Gastroesophageal sphincter (tissue), 4 donors: Measurements from ENCODE around the gene TESK2. TPM values are rescaled to one million over a fixed set of nuclear protein-coding genes. Genes with fewer than 3 reads are reported as not detected.

ENCODE experiments used
- ATAC-seq: fragments of 150-250 bp; one replicate; pipeline ENCODE4 v1.9.1; 2016; ENCODE audit warnings: mild to moderate bottlenecking, moderate library complexity
- H3K27ac ChIP-seq, 4 donors: fragments of 200-600 bp; sonication (generic) in 3 of 4; 1 replicate in 3 of 4; 2 replicates in 1 of 4; pipeline ENCODE4 v1.5.1; 2016 to 2019
- H3K27me3 ChIP-seq: fragments of 200-600 bp; sonication (generic); one replicate; pipeline ENCODE4 v1.5.1; 2019
- H3K36me3 ChIP-seq, 2 donors: fragments of 200-600 bp; sonication (generic); one replicate each; pipeline ENCODE4 v1.5.1; 2019; ENCODE audit warnings: control low read depth in 1 of 2
- H3K4me1 ChIP-seq, 3 donors: fragments of 200-600 bp; sonication (generic); 1 replicate in 2 of 3; 2 replicates in 1 of 3; pipeline ENCODE4 v1.5.1; 2016 to 2019; ENCODE audit warnings: control low read depth in 2 of 3
- H3K4me3 ChIP-seq, 2 donors: fragments of 200-600 bp; sonication (generic); one replicate each; pipeline ENCODE4 v1.5.1; 2019; ENCODE audit warnings: mild to moderate bottlenecking in 1 of 2, moderate library complexity in 1 of 2
- H3K9me3 ChIP-seq, 3 donors: fragments of 200-600 bp; sonication (generic); one replicate each; pipeline ENCODE4 v1.5.1; 2017 to 2019; ENCODE audit warnings: control low read depth in 2 of 3
- EP300 ChIP-seq: sonication (generic); formaldehyde crosslinking; IDR thresholded peaks from one replicate; pipeline ENCODE4 v1.6.1; 2017; ENCODE audit warnings: antibody characterized with exemption, mild to moderate bottlenecking
- POLR2A ChIP-seq, 2 donors: fragments of 450-650 bp; IDR thresholded peaks; one replicate each; pipeline ENCODE4 v1.6.1; 2017; ENCODE audit warnings: antibody characterized with exemption in 2 of 2, mild to moderate bottlenecking in 2 of 2, moderate library complexity in 1 of 2
- POLR2AphosphoS5 ChIP-seq: sonication (generic); formaldehyde crosslinking; IDR thresholded peaks from one replicate; pipeline ENCODE4 v1.6.1; 2017; ENCODE audit warnings: antibody characterized with exemption
- WGBS, 2 donors: methylation state at CpG; one replicate each; pipeline ENCODE4 v1.1.5; 2018; ENCODE audit warnings: low coverage in 1 of 2; 5-methylcytosine and 5-hydroxymethylcytosine counted together
- total RNA-seq, 4 donors: library from RNA; depleted of rRNA; stranded (reverse); fragments of >200 nt; gene quantifications; one replicate each; pipeline ENCODE4 v1.1.0, GENCODE V29; 2016
- TF ChIP-seq, protein P1 (sequence below), 4 experiments: fragments of 200-600 bp in 2 of 4; fragments of 450-650 bp in 2 of 4; sonication (generic) in 1 of 4; IDR thresholded peaks; one replicate each; pipeline ENCODE4 v1.5.1; 2017 to 2019; ENCODE audit warnings: antibody characterized with exemption in 4 of 4, mild to moderate bottlenecking in 2 of 4, moderate library complexity in 2 of 4

Gene TESK2
- total RNA-seq, 4 donors from 2014 or later: 3.9 to 8.6 (median 4.8) TPM

DNA sequence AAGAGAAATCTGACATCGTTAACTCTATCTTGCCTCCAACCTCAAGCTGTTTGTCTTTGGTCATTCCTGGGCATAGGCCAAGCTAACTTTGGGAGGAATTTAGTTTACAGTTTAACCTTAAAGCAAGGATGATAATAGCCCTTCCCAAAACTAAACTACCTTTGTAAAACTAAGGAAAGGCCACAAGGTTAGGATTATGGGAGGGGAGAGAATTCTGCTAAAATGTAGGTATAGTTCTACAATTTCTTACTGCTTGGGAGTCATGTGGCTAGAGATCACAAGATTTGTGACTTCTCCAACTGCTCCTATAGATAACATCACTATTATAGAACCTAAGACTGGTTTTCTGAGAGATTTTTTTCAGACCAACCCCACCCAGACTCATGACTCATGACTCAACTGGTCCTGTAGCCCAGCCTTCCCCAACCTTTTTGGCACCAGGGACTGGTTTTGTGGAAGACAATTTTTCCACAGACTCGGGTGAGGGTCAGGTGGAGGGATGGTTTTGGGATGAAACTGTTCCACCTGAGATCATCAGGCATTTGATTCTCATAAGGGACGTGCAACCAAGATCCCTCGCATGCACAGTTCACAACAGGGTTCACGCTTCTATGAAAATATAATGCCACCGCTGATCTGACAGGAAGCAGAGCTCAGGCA lies 80.0 kb downstream of the TESK2 start:
- Histone ChIP-seq H3K27ac (no peak overlapping the region), H3K4me1 (no peaks in the 10 kb centered on the region), H3K4me3 (no peak overlapping the region), H3K36me3 (no peaks in the 10 kb centered on the region), H3K27me3 (no peaks in the 10 kb centered on the region), H3K9me3 (no peaks in the 10 kb centered on the region)
- TF ChIP-seq EP300 (no peak), POLR2A (IDR thresholded peaks at IDR 0.05) (no peak), POLR2AphosphoS5 (no peak)
- TF ChIP-seq, protein P1, sequence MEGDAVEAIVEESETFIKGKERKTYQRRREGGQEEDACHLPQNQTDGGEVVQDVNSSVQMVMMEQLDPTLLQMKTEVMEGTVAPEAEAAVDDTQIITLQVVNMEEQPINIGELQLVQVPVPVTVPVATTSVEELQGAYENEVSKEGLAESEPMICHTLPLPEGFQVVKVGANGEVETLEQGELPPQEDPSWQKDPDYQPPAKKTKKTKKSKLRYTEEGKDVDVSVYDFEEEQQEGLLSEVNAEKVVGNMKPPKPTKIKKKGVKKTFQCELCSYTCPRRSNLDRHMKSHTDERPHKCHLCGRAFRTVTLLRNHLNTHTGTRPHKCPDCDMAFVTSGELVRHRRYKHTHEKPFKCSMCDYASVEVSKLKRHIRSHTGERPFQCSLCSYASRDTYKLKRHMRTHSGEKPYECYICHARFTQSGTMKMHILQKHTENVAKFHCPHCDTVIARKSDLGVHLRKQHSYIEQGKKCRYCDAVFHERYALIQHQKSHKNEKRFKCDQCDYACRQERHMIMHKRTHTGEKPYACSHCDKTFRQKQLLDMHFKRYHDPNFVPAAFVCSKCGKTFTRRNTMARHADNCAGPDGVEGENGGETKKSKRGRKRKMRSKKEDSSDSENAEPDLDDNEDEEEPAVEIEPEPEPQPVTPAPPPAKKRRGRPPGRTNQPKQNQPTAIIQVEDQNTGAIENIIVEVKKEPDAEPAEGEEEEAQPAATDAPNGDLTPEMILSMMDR (IDR thresholded peaks at IDR 0.05): no peak
- no peak for ATAC-seq
- 73 to 100% methylated on average over 1 to 6 of the region's 6 CpGs for WGBS, 2 donors

DNA sequence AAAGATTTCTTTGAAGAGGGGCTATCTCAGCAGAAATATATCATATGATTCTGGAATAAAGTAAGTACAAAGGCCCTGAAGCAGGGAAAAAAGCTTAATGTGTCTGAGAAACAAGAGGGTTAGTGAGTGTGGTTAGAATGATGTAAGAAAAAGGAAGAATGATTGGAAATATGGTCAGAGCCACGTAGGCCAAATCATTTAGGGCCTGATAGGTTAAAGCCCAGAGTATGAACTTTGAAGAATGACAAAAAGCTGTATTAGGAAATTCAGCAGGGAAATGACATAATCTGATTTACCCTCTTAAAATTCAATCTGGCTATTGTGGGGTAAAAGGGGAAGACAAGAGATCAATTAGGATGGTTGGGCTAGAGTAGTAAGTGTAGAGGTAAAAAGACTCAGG lies 81.7 kb downstream of the TESK2 start:
- no peak for TF ChIP-seq POLR2AphosphoS5
- no peak for TF ChIP-seq EP300
- TF ChIP-seq, protein P1 (IDR thresholded peaks at IDR 0.05): no peak
- no peak for TF ChIP-seq POLR2A (IDR thresholded peaks at IDR 0.05)
- H3K27ac ChIP-seq: no peak overlapping the region
- no peaks in the 10 kb centered on the region for H3K27me3 ChIP-seq
- H3K9me3 ChIP-seq: no peaks in the 10 kb centered on the region
- no peak overlapping the region for H3K4me3 ChIP-seq
- H3K36me3 ChIP-seq: no peaks in the 10 kb centered on the region
- ATAC-seq: no peak
- 82 to 92% methylated on average over 1 of the region's 1 CpG for WGBS, 2 donors
- no peaks in the 10 kb centered on the region for H3K4me1 ChIP-seq

DNA sequence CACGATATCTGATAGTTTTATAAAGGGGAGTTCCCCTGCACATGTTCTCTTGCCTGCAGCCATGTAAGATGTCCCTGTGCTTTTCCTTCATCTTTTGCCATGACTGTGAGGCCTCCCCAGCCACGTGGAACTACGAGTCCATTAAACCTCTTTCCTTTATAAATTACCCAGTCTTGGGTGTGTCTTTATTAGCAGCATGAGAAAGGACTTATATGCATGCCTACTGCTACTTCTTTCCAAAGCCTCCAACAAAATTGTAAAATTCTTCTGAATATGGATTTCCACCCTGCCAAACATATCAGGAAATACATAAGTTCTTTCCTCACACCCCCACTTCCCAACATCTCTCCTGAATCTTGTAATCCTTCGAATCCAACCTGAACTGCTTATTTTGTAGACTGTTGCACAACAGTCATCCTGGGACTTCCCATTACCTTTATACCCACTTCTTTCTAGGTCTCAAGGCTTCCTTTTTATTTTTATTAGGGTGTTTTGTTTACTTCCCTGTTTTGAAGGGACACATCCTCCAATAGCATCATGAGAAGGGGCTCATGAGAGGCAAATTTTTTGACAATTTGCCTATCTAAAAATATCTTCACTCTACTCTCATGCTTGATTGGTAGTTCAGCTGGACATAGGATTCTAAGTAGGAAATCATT lies 83.2 kb downstream of the TESK2 start:
- no peak for TF ChIP-seq EP300
- no peak for TF ChIP-seq POLR2A (IDR thresholded peaks at IDR 0.05)
- TF ChIP-seq, protein P1 (IDR thresholded peaks at IDR 0.05): no peak
- TF ChIP-seq POLR2AphosphoS5: no peak
- no peaks in the 10 kb centered on the region for H3K36me3 ChIP-seq
- no peak overlapping the region for H3K4me3 ChIP-seq
- no peaks in the 10 kb centered on the region for H3K9me3 ChIP-seq
- no peaks in the 10 kb centered on the region for H3K27me3 ChIP-seq
- no peaks in the 10 kb centered on the region for H3K4me1 ChIP-seq
- WGBS, 2 donors: 82 to 88% methylated on average over 4 of the region's 4 CpGs
- no peak overlapping the region for H3K27ac ChIP-seq
- ATAC-seq: no peak

DNA sequence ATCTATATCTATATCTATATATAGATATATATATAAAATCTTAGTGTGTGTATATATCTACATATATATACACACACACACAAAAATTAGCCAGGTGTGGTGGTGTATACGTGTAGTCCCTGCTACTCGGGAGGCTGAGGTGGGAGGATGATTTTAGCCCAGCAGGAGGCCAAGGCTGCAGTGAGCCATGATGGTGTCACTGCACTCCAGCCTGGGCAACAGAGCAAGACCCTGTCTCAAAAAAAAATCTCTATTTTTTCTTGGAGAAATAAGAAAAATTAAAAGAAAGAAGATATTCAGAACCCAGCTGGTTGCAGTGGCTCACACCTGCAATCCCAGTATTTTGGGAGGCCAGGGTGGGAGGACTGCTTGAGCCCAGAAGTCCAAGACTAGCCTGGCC lies 85.3 kb downstream of the TESK2 start:
- no peak for ATAC-seq
- no peak for TF ChIP-seq POLR2AphosphoS5
- TF ChIP-seq EP300: no peak
- no peak for TF ChIP-seq POLR2A (IDR thresholded peaks at IDR 0.05)
- TF ChIP-seq, protein P1 (IDR thresholded peaks at IDR 0.05): no peak
- no peak overlapping the region for H3K4me3 ChIP-seq
- H3K36me3 ChIP-seq: no peaks in the 10 kb centered on the region
- 70 to 100% methylated on average over 2 of the region's 2 CpGs for whole genome bisulfite sequencing, 2 donors
- H3K27me3 ChIP-seq: no peaks in the 10 kb centered on the region
- no peaks in the 10 kb centered on the region for H3K4me1 ChIP-seq
- no peaks in the 10 kb centered on the region for H3K9me3 ChIP-seq
- no peak overlapping the region for H3K27ac ChIP-seq

DNA sequence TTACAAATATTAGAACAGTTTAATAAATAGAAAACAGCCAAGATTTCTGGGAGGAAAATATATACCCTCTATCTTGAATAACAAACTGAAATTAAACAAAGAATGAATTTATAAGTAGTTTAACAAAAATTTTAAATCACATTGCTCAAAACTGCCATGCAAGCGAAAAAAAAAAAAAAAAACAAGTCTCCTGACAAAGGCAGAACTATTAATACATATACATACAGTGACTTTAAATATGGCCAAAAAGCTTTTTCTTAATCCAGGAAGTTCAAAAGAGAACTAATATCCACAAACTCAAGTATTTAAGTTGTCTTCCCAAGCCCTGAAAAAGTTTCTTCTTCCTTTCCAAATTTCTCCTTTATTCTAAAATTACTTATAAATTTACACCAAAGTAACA lies 87.2 kb downstream of the TESK2 start:
- Histone ChIP-seq H3K36me3 (no peaks in the 10 kb centered on the region), H3K9me3 (no peaks in the 10 kb centered on the region), H3K27me3 (no peaks in the 10 kb centered on the region), H3K27ac (no peak overlapping the region), H3K4me3 (no peak overlapping the region), H3K4me1 (no peaks in the 10 kb centered on the region)
- no peak for TF ChIP-seq POLR2A (IDR thresholded peaks at IDR 0.05)
- no peak for TF ChIP-seq EP300
- TF ChIP-seq, protein P1 (IDR thresholded peaks at IDR 0.05): no peak
- no peak for TF ChIP-seq POLR2AphosphoS5
- WGBS, 2 donors: 60 to 67% methylated on average over 1 of the region's 1 CpG
- no peak for ATAC-seq
